GM18868 (cell line): ENCODE results near the gene FCMR.

ENCODE experiments used
- ATAC-seq: cut with Tn5 transposase; IDR thresholded peaks from one replicate; pipeline ENCODE4 v1.9.1; 2021; ENCODE audit warnings: mild to moderate bottlenecking, moderate library complexity; ENCODE audit not compliant: unreplicated experiment

Gene FCMR

DNA sequence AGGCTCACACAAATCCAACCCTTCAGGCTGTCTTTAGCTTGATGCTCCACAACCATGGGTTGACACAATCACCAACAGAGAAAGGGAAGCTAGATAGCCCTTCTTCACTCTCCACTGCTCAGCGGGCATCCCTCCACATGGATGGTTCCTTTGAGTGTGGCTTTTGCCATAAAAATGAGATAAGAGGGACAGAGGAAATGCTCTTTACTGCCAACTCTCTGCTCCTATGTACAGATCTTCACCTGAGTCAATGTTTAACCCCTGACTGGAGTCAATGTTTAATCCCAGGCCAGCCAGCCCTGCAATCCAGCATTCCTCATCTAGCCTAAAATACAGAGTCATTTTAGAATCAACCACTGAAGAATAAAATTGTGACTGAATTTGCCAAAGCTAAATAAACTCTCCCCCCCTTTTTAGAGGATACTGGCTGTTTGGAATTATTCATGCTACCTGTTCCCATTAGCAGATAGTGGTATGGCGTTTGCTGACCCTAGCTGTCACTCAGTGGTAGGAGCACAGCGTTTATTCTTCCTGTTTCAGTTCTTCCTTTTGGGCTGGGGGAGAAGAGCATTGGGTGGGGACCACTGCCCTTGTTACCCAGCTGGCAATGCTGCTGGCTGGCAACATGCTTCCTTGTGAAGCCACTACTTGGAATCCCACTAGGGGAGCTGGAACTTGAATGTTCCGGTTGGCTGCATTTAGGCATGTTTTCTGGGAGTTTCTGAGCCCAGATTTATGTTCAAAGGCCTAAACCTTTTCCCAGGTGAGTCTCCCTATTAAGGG lies 29.8 kb upstream of the FCMR start:
- ATAC-seq, result no peak

DNA sequence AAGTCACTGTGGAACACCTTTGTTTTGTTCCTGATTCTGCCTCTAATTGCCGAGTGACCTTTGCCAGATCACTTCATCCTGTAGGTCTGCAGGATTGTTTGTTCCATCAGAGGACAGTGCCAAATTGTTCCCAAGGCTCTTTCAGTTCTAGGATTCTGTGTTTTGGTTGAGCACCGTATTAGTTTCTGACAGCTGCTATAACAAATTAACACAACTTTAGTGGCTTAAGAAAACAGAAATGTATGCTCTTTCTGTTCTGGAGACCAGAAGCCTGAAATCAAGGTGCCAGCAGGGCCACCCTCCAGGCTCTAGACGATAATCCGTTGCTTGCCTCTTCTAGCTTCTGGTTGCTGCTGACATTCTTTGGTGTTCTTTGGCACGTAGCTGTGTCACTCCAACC lies 27.9 kb upstream of the FCMR start:
- ATAC-seq, result no peak

DNA sequence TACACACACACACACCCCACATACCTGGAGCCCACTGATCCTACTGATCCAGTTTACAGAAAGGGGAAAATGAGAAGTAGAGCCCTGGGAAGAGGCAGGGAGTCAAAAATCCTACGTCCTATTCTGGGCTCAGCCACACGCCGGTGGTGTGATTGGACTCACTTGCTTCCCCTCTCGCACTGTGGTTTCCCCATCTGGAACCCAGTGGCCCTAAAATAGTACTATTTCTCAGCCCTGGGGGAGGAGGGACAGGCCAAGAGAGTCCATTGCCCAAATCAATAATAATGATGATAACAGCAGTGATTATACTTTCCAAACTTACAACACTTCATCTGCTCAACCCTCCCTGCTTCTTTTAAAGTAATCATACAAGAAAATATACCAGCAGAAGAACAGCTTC lies 27.5 kb upstream of the FCMR start:
- no peak for ATAC-seq

DNA sequence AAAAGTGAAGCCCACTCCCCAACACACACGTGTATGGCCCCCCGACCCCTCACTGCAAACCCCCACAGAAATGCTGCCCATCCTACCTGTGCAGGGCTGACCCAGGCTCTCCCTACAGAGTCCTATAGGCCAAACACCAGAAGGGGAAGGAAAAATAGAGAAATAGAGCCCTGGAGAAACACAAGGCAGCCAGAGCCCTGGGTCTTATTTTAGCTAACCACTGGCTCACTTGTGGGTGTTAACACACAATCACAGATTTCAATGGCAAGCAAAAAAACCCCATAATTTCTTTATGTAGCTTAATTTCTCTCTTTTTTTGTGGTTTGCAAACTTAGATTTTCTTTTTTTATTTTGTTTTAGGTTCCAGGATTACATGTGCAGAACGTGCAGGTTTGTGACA lies 25.5 kb upstream of the FCMR start:
- ATAC-seq, result no peak

DNA sequence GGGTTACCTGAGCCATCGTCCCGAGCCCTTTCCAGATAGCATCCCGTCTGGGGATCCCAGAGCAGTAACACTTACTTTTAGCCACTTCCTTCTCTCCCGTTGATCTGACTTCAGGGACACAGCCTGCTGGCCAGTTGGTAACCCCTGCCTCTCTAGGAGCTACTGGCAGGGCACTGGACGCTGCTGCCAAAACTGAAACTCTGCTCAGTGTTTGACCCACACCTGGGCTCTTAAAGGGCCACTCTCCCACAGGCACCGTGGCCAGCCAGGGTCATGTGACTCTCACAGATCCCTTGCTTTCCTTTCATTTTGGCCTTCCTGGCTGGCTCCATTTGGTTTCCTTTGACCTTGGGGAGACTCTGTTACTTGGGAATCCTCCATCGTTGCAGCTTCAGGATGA lies 24.5 kb upstream of the FCMR start, which contains the start of gene PIGR:
TSS of gene PIGR (minus strand) at position 206 of the 400 bp plus-strand sequence. CDS start 5,935 bp downstream, outside the sequence.
- ATAC-seq, result no peak

DNA sequence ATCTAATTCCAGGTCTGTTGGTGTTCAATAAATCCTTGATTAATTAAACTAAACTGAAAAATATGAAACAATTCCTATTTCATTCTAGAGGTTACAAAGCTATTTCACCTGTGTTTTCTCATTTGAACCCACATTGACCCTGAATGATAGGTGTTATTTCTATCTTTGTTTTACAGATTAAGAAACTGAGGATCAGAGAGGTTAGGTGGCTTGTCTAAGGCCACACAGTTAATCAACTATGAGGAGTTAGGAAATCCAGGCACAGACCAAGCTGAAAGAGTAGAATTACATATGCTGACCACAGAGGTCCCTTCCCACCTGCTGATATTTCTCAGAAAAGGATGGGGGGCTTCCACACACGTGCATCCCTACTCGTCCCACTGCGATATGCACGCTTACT lies 24.0 kb upstream of the FCMR start:
- ATAC-seq, result no peak

DNA sequence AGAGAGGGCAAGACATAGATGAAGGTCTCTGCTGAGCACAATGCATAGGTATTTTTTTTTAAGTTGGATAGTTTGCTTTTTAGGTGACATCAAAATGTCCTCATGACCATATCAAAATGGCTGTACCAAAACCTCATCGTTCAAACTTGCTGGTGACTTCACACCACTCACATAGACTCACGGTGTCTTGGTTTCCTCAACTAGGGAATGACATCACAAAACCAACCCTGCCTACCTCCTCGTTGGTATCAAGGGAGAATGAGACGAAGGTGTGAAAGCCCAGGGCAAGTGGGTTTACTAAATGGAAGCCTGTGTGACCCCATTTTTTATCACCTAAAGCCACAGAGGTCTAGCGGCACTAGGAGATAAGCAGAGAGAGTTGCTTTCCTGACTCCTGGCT lies 23.0 kb upstream of the FCMR start:
- ATAC-seq, result no peak

DNA sequence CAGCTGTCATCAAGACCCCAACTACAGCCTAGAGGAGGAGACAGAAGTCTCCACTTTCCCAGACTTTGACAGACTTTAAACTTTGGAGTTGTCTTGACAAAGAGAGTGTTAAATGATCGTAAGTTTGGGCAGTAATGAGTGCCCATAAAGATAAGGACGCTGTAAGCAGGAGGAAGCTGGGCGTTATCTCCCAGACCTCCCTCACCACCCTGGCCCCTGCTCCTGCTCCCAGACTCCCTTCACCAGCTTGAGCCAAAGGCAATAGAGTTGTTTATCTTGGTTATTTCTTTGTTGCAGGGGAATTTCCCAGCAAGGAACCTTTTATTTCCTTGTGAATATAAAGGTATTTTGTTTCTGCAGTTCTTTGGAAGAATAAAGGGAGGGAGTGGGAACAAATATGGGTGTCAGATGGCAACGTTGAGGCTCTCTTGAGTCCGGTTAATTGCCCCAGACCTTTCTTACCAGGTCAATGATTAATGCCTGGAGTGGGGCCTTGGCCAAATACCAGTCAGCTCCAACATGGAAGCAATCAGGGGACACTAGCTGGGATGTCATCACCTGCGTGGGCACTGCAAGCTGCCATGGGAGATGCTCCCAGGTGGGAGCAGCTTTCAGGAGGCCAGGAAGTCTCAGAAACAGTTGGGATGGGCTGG lies 20.2 kb upstream of the FCMR start:
- no peak for ATAC-seq

DNA sequence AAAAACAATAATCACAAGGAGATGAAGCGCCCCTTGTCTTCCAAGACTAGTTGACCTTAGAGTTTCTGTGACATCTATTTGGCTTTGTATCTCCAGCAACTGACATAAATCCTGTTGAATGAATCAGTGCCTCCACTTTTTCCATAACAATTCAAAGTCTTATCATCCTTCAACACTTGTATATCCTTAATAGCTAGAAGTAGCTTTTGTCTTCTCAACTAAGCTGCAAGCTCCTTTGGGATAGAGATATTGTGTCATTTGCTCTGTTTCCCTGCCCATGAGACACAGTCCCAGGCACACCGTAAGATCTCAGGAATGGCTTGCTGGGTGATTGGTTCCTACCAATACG lies 18.8 kb upstream of the FCMR start:
- ATAC-seq, result no peak

DNA sequence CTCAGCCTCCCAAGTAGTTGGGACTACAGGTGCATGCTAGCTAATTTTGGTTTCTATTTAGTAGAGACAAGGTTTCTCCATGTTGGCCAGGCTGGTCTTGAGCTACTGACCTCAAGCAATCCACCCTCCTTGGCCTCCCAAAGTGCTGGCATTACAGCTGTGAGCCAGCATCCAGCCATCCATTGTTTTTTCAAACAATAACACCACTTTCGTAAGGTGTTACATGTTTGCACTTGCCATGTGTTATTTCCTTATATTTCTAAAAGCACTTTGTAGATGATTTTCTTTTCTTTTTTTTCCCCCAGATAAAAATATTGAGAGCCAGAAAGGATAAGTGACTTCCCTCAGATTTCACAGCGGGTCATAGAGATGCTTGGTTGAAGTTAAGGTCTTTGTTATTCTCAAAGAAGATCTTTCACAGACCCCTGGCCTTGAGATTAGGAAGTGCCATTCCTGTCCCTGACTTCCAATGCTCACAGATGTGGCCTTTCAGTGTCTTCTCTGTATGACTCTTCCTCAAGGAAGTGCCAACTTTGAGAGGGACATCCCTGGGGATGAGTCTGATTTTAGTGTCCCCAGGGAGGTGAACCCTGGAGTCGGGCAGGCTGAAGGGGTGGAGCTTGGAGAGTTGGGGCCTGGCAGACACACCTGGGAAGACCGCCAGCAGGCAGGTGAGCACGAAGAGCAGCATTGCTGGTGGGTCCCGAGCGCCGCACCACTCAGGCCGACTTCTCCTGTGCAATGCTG lies 18.3 kb upstream of the FCMR start:
- ATAC-seq, result no peak

DNA sequence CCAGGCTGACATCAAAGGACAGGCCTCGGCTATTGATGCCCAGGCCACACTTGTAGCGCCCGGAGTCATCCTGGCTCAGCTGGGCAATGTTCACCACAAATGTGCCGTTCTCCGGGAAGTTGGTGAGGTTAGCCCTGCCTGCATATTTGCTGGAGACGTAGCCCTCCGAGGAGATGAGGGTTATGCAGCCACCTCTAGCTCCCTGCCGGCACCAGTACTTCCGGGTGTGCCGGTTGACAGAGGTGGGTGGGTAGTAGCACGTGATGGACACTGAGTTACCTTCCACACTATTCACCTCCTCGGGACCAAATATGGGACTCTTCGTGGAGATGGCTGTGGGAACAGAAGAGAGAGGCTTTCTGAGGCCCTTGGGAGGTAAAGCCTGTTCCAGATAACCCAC lies 17.4 kb upstream of the FCMR start:
- no peak for ATAC-seq

DNA sequence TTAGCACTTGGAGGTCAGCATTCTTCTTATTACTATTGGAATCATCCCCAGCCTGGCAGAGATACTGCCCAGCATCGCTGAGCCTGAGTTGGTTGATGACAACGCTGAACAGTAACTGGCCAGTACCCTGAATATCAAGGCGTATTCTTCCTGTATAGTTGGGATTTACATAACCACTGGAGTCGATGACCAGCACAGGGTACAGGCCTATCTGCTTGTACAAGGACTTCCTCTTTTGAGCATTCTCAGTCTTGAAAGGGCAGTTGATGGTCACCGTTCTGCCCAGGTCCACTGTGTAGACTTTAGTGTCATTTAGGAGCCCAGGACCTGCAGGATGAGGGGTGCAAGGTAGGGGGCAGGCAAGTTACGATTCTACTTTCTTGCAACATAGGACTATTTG lies 15.7 kb upstream of the FCMR start:
- no peak for ATAC-seq

DNA sequence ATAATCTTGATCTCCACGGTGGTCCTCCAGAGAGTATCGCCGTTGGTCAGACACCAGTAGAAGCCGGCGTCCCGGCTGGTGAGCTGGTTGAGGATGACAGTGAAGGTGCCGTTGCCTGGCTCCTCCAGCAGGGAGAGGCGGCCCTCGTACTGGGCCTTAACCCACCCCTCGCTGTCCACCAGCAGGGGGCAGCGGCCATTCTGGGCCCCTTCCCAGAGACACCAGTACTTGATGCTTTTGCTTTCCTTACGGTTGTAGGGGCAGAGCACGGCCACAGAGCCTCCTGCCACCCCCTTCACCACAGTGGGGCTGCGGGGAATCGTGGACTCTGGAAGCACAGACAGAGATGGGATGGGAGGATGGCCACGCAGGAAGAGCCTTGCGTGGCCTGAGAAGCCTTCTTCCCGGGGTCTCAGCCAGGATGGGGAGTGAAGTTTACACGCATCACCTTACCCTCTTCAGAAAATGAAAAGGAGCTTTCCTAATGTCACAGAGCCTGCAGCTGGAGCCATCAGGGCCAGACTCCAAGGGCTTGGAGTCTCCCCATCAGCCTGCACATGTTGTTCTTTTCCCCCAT lies 13.8 kb upstream of the FCMR start:
- no peak for ATAC-seq

DNA sequence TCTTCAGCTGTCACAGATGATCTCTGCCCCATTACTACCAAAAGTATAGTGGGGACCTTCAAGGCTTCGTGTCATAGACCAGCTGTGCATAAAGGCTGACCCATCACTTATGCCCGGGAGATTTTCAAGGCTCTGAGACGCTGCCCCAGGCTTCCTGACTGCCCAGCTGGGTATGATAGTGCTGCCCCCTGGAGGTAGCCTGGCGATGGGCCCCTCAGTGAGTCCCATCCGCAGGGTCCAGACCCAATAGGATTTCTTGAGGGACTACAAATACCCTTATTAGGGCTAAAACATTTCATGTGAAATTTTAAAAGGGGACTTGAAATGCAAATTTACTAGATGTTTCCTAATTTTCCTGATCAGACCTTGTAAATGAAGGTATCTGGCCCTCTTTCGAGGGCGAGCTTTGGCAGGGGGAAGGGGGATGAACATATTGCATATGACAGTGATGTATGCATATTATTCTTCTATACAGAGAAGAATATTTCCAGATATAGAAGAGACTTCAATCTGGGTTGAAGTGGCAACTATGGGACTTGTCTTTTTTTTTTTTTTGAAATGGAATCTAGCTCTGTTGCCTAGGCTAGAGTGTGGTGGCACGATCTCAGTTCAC lies 11.7 kb upstream of the FCMR start:
- no peak for ATAC-seq

DNA sequence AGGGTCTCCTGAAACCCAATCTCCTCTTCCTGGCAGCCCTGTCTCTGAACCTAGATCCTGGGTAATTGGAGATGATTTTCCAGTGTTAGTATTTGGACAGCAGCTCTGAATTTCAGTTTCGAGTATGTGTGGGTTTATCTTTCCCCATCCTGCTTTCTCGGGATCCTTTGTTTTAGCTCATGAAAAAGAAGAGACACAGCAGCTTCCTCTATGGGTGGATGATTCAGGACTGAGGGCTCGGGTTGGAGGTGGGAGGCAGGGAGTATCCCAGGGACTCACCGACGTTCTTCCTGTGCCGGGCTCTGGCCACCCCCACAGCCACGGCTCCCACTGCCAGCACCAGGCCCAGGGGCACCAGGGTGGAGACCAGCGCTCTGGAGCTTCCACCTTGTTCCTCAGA lies 10.4 kb upstream of the FCMR start:
- ATAC-seq, result no peak

DNA sequence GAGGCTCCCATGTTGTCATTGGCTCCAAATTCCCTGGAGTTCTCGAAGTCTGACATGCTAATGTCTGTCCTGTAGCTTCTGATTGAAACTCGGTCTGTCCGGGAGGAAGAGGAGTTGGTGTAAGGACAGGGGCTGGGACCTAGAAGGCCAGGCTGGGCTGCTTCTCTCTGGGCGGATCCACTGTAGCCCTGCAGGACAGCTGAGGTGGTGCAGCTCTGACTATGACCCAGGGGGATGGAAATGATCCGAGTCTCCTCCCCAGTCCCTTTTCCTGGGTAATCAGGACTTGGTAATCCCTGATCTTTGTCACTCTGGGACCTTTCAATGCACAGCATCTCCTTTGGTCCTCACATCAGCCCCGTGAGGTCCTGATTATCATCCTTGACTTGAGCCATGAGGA lies 10.0 kb upstream of the FCMR start:
- ATAC-seq, result no peak

DNA sequence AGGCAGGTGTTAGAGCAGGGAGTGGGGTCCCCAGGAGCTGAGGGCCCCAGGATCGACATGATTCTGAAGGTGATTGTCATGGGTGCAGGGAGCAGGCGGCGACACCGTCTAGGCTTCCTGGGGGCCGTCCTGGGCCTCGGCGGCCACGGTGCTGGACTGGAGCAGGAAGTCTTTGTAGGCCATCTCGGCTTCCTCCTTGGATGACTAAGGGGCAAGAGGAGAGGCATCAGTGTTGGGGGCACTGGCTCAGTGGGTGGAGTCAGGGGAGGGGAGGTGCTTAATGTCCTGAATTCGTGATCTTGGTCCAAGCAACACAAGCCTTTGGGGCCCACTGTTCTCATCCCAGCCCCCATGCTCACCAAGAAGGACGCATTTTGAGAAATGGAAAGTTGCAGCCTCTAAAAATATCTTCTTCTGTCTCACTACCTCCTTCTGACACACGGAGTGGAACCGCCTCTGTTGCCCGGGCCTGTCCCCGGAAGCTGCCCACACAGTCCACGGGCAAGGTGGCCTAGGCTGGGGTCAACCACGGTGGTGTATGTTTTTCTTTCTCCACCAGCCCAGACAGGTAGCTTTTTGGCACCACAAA lies 8.6 kb upstream of the FCMR start:
- ATAC-seq, result peak; percentile 85

DNA sequence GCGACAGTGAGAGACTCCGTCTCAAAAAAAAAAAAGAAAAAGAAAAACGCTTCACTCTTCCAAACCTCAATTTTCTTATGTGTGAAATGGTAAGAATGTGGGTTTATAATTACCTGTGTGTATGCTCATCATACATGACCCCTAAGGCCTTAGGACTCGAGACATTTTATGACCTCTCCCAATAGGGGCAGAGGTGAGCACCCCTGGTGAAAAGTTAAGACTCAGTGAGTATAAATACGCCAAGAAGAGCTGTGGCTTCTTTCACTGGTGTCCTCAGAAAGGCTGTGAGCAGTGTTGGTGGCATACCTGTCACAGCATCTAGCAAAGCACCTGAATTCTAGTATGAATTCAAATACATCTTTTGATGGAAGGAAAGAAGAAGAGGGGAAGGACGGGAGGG lies 7.8 kb upstream of the FCMR start:
- ATAC-seq, result no peak

DNA sequence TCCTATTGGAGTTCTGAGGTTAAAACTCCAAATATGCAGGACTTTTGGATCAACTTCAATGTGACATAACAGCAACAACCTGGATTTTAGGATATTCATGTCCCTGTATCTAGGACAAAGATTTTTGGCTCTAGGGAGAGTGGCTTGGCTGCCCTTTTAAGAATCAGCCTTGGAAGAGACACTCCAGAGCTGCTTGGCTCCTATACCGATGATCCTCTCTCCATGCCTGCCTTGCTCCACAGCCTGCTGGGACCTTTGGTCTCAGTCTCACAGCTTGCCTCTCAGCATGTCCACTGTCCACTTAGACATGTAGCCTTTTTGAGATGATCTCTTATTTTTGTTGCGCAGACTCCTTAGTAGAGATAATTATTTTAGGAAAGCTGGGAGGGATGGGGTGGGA lies 4.5 kb upstream of the FCMR start:
- ATAC-seq, result no peak

DNA sequence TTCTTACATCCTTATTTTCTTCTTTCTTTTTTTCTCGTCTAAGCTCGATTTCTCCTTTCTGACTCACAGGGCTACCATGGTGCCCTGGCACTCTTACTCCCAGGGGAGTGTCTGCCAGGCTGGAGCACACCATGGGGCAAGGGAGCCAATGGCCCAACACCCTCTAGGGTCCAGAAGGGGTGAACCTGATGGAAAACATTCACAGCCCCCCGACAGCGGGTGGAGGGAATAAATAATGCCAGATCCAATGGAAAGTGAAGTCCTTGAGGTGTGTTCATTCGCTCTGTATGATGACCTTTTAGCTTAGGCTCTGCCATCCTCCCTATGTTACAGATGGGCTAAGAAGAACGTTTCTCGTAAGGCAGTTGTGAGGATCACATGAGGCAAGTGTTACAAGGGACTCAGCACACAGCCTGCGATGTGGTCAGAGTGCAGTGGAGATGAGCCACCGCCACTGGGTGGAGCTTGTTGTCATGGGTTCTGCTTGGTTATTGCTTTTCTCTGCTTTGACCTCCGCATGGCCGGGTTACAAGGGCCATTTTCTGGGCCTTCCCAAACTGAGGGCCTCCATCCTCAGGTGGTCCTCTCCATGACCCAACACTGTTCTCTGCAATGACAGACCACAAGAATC lies 3.5 kb upstream of the FCMR start:
- ATAC-seq, result peak; percentile 48
